Measurements from ENCODE around the gene ACKR1. TPM values are rescaled to one million over a fixed set of nuclear protein-coding genes. Genes with fewer than 3 reads are reported as not detected.

The ACKR1 gene
- total and polyA plus RNA-seq, 12 donors: 0.11 to 75.0 (median 11.2) TPM

DNA sequence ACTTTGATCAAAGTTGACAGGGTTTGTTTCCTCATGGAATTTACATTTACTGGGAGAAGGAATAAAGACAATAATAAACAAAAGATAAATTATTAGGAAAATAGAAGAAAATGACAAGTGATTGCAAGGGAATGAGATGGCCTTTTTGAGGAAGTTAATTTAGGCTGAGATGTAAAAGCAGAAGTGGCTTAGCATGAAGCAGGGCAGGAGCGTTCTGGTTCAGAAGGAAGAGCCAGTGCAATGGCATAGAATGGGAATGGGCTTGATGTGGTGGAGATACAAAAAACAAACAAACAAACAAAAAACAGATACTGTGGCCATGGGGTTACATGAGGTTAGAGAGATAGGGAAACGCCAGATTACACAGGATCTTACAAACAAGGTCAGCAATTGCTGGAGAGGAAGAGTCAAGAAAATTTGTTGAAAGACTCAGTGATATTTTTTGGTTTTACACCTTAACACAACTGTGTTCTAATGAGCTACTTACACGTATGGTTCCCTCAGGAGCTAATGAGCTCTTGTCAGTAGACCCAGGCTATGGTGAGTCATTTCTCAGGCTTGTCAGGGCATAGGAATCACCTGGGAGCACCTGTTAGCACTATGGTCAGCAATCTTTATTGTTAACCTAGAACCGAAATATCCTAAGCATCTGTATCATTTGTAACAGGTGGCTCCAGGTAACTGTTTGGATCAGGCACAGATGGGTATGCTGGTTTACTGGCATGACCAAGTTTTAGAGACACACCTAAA is 42.0 kb upstream of the ACKR1 start:
- intact Hi-C loops (cut with DNase I): loop anchor here (5.0 kb wide), 2 partner anchors 35 to 40 kb away; partner anchors contain the start of gene ACKR1 (in 1 of the 2)
- no peak for DNase-seq
- WGBS, 4 donors: 69 to 79% (median 75%) methylated on average over 4 of the region's 4 CpGs
- Histone ChIP-seq H3K27ac (no peak overlapping the region), H3K4me3 (no peak overlapping the region), H3K27me3 (peaks cover 13% of the 10 kb centered on the region), H3K9me3 (replicated peaks in 1 of 3) (no peaks in the 10 kb centered on the region), H3K36me3 (replicated peaks in 1 of 2) (no peaks in the 10 kb centered on the region), H3K4me1 (replicated peaks in 1 of 2) (peaks cover 0 to 7% of the 10 kb centered on the region in 2 donors)
- TF ChIP-seq, protein P1, sequence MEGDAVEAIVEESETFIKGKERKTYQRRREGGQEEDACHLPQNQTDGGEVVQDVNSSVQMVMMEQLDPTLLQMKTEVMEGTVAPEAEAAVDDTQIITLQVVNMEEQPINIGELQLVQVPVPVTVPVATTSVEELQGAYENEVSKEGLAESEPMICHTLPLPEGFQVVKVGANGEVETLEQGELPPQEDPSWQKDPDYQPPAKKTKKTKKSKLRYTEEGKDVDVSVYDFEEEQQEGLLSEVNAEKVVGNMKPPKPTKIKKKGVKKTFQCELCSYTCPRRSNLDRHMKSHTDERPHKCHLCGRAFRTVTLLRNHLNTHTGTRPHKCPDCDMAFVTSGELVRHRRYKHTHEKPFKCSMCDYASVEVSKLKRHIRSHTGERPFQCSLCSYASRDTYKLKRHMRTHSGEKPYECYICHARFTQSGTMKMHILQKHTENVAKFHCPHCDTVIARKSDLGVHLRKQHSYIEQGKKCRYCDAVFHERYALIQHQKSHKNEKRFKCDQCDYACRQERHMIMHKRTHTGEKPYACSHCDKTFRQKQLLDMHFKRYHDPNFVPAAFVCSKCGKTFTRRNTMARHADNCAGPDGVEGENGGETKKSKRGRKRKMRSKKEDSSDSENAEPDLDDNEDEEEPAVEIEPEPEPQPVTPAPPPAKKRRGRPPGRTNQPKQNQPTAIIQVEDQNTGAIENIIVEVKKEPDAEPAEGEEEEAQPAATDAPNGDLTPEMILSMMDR (IDR thresholded peaks at IDR 0.05): no peak
- TF ChIP-seq POLR2A (IDR thresholded peaks at IDR 0.05): no peak

DNA sequence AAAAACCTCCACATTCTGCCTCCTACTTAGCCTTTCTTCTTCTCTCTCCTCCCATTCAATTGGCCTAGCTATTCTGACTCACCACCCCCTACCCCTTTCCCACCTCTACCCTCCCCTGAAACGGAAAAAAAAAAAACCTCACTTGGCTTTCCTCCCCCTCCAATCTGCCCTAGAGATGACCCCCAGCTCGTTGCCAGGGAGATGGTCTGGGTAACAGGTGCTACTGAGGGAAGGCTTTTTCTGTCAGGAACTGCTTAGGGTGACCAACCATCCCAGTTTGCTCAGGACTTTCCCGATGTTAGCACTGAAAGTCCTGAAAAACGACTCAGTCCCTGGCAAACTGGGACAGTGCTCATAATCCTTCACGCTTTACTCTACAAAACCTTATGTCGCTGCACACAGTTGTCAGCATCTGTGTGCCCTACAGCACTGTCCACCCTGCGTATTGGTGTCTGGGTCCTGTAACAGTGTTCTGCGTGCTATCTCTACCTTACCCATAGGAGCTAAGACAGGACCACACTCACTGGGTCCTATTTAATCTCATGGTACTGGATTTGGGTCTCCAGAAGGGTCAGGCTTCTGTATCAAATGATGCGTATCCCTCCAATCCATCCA is 41.0 kb upstream of the ACKR1 start:
- TF ChIP-seq, protein P1 (IDR thresholded peaks at IDR 0.05): no peak
- TF ChIP-seq POLR2A (IDR thresholded peaks at IDR 0.05): no peak
- H3K9me3 ChIP-seq (replicated peaks in 1 of 3): no peaks in the 10 kb centered on the region
- intact Hi-C loops (cut with DNase I): loop anchor here (5.0 kb wide), 2 partner anchors 34 to 39 kb away; partner anchors contain the start of gene ACKR1 (in 1 of the 2)

DNA sequence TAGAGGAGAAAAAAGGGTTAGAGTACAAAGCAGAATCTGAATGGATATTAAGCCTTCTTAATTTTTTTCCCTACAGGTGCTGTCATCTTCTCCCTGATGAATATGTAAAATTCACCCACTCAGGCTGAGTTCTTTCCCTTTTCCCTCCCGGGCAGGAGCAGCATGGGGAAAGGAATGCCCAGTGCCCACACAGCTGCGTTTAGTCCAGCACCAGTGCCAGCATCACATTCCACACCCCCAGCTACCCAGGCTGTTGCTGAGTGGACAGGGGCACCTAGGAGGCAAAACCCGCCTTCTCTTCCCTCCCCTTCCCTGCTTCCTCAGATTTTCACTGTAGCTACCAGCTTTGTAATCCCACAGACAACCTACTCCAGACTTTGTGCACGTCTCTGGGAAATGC is 36.6 kb upstream of the ACKR1 start:
- Histone ChIP-seq H3K36me3 (replicated peaks in 1 of 2) (no peaks in the 10 kb centered on the region), H3K27ac (no peak overlapping the region), H3K4me3 (no peak overlapping the region), H3K4me1 (replicated peaks in 1 of 2) (no peaks in the 10 kb centered on the region), H3K27me3 (peaks cover 19% of the 10 kb centered on the region), H3K9me3 (replicated peaks in 1 of 3) (no peaks in the 10 kb centered on the region)
- TF ChIP-seq POLR2A (IDR thresholded peaks at IDR 0.05): no peak
- TF ChIP-seq, protein P1 (IDR thresholded peaks at IDR 0.05): no peak
- intact Hi-C loops (cut with DNase I): no loop called here
- 46 to 58% (median 48%) methylated on average over 4 of the region's 4 CpGs for WGBS, 4 donors
- no peak for DNase-seq

More for the DNA sequence above, 41.0 kb upstream of the ACKR1 start:
- DNase-seq: no peak
- no peak overlapping the region for H3K4me3 ChIP-seq
- peaks cover 0 to 7% of the 10 kb centered on the region in 2 donors for H3K4me1 ChIP-seq (replicated peaks in 1 of 2)
- no peak overlapping the region for H3K27ac ChIP-seq
- peaks cover 2% of the 10 kb centered on the region for H3K27me3 ChIP-seq
- 59 to 66% (median 61%) methylated on average over 9 of the region's 9 CpGs for WGBS, 4 donors
- H3K36me3 ChIP-seq (replicated peaks in 1 of 2): no peaks in the 10 kb centered on the region

DNA sequence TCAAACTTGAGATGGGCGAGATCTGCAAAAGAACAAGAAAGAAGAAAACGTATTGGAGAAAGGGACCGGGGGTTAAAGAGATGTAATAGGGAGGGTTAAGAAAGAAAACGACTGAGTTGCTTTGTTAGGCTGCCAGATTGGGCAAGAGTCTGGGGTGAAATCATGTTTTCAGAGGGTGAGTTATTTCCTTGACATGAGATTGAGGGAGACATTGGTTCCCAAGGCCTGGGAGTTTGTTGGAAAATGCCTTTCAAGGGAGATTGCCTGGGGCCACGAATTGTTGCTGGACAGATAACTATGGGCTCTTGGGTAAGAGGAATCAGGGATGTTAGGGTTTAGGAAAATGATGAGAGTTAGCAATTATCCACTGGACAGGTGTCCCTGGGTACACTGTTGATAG is 34.0 kb upstream of the ACKR1 start:
- peaks cover 27% of the 10 kb centered on the region for H3K27me3 ChIP-seq

More for the DNA sequence above, 34.0 kb upstream of the ACKR1 start:
- Histone ChIP-seq H3K4me3 (no peak overlapping the region), H3K27ac (no peak overlapping the region), H3K4me1 (replicated peaks in 1 of 2) (no peaks in the 10 kb centered on the region), H3K36me3 (replicated peaks in 1 of 2) (no peaks in the 10 kb centered on the region), H3K9me3 (replicated peaks in 1 of 3) (no peaks in the 10 kb centered on the region)
- WGBS, 4 donors: 61 to 71% (median 66%) methylated on average over 5 of the region's 5 CpGs
- no peak for DNase-seq
- intact Hi-C loops (cut with DNase I): no loop called here
- no peak for TF ChIP-seq POLR2A (IDR thresholded peaks at IDR 0.05)
- TF ChIP-seq, protein P1 (IDR thresholded peaks at IDR 0.05): no peak

Measured in adrenal gland (tissue), 12 donors.